ENCODE data around the gene GSTM2.

Gene GSTM2

DNA sequence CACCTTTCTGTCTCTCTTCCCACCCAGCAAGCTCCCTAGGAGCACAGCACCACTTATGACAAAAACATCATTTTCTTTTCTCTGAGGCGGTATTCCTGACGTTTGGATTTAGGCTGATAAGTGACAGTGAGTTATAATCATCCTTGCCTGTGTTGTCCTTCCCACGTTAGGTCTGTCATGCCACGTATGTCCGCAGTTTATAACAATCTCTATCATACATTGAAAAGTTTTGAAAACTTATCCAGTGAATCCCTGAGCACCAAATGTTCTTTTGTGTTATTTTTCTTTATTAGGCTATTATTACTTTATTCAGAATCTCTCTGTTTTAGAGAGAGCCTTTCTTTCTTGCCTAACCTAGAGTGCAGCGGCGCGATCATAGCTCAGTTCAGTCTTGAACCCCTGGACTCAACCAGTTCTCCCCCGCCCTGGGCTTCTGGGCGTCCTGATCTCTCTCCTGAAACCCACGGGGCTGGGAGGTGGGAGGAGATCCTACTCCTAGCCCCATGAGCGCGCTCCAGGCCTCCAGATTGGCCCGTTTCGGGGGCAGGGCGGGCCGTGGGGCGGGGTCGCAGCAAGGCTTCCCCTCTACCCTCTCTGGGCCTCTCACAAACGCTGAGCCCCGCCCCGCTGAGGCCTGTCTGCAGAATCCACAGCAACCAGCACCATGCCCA lies at the start of gene GSTM2:
Gene GSTM2 (plus strand): TSS at position 606 of the 671 bp plus-strand sequence. CDS start 59 bp downstream, at position 665.
- in situ Hi-C loops (cut with HindIII; ENCODE audit: low sequenced_read_pairs) = no loop called here

DNA sequence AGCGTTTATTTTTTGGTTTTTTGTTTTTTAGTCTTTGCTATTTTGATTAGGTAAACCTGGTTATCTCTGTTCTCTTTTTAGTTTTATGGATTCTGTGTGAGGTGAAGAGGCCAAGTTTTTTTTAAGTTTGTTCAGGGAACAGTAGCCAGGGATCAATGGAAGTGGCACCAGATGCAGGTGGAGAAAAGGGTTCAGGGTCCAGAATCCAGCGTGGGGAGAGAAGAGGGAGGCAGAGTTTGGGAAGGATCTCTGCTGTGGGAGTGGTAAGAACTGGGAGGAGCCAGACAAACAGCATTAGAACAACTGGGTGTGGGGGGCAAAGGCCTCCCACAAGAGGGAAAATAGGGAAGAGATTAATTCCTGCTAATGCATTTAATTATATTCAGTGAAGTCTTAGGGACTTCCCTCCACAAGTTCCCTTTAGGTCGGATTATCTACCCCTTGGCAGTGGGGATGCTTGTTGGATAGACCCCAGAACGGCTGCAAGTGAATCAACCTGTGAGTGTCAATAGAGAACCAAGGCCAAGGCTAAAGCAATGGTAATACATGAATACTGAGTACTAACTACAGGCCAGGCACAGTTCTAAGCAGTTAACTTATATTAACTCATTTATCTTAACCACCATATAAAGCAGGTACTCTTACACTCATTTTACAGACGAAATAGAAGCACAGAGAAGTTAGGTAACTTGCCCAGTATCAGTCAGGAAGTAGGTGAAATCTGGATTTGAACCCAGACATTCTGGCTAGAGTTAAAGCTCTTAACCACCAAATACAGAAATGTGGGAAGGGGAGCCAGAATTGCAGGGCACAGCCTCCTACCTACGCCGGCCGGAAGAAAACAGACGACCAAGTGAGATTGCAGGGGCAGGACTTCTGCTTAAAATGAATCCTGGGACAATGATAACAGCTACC lies 48.9 kb upstream of the GSTM2 start:
- in situ Hi-C loops (cut with HindIII; ENCODE audit: low sequenced_read_pairs) = no loop called here

DNA sequence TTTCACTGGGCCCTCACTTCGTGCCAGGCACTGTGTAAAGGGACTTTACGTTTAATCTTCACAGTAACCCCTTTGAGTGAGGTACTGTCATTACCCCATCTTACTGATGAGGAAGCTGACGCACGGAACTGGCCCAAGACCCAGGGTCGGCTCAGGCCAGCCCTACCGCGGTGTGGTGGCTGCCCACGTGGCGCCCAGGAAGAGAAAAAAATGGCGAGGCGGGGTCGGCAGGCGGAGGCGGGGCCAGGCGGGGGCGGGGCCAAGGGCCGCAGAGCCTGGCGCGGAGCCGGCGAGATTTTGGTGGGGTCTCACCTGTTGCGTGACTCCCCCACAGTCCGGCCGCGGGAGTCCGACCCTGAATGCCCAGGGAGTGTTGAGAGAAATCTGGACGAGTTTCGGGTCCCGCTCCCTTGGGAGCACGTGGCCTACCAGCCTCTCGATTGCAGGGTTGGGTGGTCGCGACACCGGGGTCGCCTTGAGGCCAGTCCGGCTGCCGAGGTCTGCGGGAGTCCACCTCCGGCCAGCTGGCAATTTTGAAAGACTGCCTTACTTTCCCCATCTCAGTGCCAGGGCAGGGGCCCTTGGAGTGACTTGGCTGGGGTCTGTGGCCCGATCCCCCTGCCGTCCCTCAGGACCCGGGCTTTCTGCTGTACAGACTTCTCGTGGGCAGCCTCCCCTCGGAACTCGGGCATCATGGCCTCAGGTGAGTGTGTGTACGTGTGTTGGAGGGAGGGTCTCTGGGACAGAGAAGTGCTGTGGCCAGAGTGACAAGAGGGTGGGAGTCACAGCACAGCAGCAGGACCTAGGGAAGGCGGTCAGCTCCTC lies 48.1 kb upstream of the GSTM2 start, which contains the start of the genes AMPD2 and GNAT2:
Gene AMPD2 (plus strand): TSS at position 262 of the 825 bp plus-strand sequence. CDS start 1,339 bp downstream, outside the sequence.
Gene GNAT2 (minus strand): TSS at position 41 of the 825 bp plus-strand sequence. CDS start 6,746 bp downstream, outside the sequence.
- in situ Hi-C loops (cut with HindIII; ENCODE audit: low sequenced_read_pairs) = no loop called here

GRCh38 chr1:109620401-109620791 lies 47.5 kb upstream of the GSTM2 start:
- in situ Hi-C loops (cut with HindIII; ENCODE audit: low sequenced_read_pairs) = no loop called here

- in situ Hi-C loops (cut with HindIII; ENCODE audit: low sequenced_read_pairs) = no loop called here
These were observed 47.0 kb upstream of the GSTM2 start for GRCh38 chr1:109620841-109621286.

- in situ Hi-C loops (cut with HindIII; ENCODE audit: low sequenced_read_pairs) = no loop called here
These were observed 46.3 kb upstream of the GSTM2 start for GRCh38 chr1:109621379-109622136.

DNA sequence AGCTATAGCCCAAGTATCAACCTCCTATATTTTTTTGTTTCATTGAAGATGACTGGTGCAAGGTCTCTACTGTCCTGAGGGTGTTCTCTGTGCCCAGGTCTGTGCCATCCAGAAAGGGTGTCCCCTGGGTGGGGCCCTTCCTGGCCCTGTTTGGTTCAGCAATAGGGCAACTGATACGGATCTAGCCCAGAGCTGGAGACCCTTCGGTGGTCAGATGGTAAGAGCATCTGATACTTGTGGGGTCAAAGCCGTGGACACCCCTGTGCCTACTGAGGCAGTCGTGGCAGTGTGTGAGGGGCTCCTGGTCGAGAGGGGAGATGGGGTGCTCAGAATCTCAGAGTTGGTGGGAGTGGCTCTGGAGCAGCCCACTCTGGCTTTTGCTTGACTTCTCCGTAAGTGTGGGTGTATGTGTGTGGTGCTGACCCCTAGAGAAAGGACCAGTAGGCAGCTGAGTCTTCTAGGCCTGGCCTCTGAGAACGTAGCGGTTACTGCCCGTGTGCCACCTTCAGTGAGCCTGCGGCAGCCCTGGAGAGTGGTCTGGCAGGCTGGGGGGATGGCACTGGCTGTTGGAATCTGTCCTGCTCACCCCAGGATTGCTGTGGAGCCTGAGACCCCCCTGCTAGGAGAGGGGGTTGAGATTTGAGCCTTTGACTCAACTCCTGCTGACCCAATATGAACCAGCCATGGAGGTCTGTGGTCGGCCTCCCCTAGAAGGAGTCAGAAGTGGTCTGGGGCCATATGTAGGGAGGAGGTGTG lies 45.5 kb upstream of the GSTM2 start:
- in situ Hi-C loops (cut with HindIII; ENCODE audit: low sequenced_read_pairs) = no loop called here

GRCh38 chr1:109622895-109623294 lies 45.0 kb upstream of the GSTM2 start:
- in situ Hi-C loops (cut with HindIII; ENCODE audit: low sequenced_read_pairs) = no loop called here

DNA sequence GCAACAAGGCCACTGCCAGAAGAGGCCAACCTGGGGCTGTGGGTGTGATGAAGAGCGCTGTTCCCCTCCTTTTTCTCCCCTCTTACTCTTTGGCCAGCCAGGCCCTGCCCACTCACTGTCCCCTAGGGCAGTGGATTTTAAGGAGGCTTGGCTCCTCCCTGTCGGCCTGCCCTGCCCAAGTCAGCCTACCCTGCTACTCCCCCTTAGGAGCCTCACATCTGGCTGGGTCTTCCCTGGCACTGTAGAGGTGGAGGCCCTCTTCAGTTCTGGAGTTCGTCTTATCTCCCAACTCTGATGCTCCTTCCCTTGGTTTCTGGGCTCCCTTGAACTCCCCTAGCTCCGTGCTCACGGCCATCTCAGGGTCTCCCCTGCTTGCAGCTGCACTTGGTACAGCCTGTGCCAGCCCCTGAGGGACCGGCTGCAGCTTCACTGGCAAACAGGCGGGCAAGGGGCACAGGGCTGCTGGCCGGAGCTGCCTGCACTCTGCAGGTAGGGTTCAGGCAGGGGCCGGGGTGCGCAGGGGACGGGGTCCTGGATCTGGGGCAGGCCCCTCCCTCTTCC lies 44.2 kb upstream of the GSTM2 start:
- in situ Hi-C loops (cut with HindIII; ENCODE audit: low sequenced_read_pairs) = no loop called here

DNA sequence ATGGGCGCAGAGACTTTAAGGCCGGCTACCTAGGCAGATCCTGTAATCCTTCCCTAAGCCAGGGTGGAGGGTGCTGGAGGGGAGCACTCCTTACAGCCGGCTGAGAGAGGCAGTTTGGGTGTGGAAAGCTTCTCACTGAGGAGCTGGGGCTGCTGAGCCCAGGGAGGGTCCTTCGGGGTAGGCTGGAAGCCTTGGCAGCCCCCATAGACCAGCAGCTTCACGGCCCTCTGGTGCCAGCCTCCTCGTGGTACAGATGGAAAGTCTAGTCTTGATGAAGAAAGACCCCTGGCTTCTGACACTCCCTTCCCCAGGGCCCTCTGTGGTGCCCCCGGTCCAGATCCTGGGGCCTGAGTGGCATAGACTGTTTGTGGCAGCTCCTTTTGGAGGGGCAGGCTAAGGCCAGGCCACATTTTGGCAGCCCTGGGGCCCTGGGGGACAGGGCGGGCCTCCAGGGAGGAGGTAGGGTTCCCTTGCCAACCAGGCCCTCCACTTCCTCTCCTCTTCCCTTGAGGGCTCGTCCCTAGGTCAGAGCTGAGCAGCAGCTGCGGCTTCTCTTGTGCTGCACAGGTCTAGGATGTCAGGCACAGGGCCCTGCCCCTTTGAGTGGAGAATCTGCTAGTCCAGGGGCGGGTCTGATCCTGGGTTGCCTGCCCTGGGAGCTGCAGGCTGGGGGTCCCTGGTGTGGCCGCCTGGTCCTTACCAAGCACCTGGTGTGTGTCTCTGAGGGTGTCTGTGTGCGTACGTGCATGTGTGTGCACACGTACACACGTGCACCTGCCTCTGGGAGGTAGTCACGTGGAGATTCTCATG lies 43.5 kb upstream of the GSTM2 start:
- in situ Hi-C loops (cut with HindIII; ENCODE audit: low sequenced_read_pairs) = no loop called here

- in situ Hi-C loops (cut with HindIII; ENCODE audit: low sequenced_read_pairs) = no loop called here
These were observed 42.7 kb upstream of the GSTM2 start for GRCh38 chr1:109625176-109625575.

DNA sequence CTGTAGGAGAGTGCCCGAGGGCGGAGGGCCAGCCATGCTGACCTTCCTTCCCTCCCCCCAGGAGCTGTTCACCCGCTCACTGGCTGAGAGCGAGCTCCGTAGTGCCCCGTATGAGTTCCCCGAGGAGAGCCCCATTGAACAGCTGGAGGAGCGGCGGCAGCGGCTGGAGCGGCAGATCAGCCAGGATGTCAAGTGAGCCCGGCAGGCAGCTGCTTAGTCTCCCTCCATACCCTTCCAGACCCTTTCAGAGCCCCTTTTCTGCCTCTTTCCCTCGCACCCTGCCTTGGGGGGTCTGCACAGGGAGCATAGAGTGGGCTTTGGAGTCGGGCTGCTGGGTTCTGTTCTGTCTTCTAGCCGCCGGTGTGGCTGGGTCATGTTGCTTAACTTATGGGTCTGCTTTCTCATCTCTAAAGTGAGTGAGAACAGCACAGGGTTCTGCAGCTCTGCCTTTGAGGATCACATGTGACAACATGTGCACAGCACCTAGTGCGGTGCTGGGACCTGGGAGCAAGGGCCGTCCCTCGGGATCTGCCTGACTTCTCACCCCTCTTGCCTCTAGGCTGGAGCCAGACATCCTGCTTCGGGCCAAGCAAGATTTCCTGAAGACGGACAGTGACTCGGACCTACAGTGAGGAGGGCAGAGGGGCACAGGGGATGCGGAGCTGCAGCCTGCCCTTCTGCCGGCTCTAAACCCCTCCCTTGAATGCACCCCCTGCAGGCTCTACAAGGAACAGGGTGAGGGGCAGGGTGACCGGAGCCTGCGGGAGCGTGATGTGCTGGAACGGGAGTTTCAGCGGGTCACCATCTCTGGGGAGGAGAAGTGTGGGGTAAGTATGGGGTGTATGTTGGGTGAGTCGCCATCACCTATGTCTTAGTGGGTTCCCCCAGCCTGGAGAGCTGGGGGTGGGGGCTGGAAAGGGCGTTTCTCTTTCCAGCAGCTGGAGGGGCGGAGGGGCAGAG lies 42.0 kb upstream of the GSTM2 start:
- in situ Hi-C loops (cut with HindIII; ENCODE audit: low sequenced_read_pairs) = no loop called here

GRCh38 chr1:109626682-109627408 lies 41.0 kb upstream of the GSTM2 start:
- in situ Hi-C loops (cut with HindIII; ENCODE audit: low sequenced_read_pairs) = no loop called here

DNA sequence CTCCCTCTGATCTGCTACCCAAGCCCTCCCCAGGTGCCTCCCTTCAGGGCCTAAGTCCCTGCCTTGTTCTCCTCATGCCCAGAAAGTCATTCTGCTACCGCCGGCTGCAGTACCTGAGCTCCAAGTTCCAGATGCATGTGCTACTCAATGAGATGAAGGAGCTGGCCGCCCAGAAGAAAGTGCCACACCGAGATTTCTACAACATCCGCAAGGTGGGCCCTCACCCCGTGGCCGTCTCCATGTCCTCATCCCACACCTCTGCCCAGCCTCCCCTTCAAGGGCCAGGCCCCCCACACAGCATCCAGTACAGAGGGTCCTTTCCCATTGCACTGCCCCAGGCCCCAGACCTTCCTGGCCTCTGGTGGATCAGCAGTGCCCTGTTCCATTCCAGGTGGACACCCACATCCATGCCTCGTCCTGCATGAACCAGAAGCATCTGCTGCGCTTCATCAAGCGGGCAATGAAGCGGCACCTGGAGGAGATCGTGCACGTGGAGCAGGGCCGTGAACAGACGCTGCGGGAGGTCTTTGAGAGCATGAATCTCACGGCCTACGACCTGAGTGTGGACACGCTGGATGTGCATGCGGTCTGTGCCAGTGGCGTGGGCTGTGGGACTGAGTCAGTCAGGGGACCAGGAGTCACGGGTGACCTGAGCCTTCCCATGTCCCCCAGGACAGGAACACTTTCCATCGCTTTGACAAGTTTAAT lies 40.0 kb upstream of the GSTM2 start:
- in situ Hi-C loops (cut with HindIII; ENCODE audit: low sequenced_read_pairs) = no loop called here

DNA sequence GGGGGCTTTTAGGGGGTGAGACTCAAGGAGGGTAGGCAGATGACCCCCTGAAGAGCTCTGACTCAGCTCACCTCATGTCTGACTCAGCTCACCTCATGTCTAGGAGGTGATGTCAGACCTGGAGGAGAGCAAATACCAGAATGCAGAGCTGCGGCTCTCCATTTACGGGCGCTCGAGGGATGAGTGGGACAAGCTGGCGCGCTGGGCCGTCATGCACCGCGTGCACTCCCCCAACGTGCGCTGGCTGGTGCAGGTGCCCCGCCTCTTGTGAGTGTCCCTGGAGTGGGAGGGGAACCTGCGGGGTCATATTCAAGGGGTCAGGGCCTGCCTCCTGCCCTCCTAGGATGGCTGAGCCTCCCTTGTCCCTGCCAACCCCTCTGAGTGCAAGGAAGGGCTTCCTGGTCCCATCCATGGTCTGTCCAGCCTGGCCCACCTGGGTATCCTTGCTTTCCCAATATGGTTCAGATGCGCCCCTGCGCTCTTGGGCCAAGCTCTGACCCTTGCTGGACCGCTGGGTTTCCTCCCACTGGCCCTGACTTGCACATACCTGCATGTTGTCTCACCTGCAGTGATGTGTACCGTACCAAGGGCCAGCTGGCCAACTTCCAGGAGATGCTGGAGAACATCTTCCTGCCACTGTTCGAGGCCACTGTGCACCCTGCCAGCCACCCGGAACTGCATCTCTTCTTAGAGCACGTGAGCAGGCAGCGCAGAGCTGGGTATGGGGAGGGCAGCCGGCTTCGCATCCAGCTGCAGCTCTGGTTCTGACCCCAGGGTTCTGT lies 39.1 kb upstream of the GSTM2 start:
- in situ Hi-C loops (cut with HindIII; ENCODE audit: low sequenced_read_pairs) = no loop called here
